ENCODE measurements around the gene MAP4K4. TPM values are rescaled to one million over a fixed set of nuclear protein-coding genes. Genes with fewer than 3 reads are reported as not detected.
"Not testable (repeated sequence)": the region's sequence is repeated elsewhere in the genome, so short reads cannot be mapped to it uniquely, and the experiment has no call there.

The MAP4K4 gene
- total and polyA plus RNA-seq, 7 experiments from 2014 or later: 13.6 to 138 (median 121) TPM

- Mint-ChIP-seq H3K36me3 (peaks cover 0 to 11% (median 0%) of the 10 kb centered on the region in 5 donors), H3K4me1 (peaks cover 73 to 98% (median 93%) of the 10 kb centered on the region in 7 donors), H3K4me3 (peak overlapping the region in 9 of 10 donors; percentile 34 to 81 (median 72)), H3K27ac (peak overlapping the region in 5 of 9 donors; percentile 50 to 86 (median 74)), H3K9me3 (no peaks in the 10 kb centered on the region), H3K27me3 (no peaks in the 10 kb centered on the region)
- Histone ChIP-seq H3K27ac (ENCODE audit: low read depth, low read length) (no peak overlapping the region), H3K9me3 (ENCODE audit: control insufficient read depth in 2 of 3, low read length in 3 of 3) (no peaks in the 10 kb centered on the region), H3K4me1 (ENCODE audit: control insufficient read depth in 2 of 2, insufficient read depth in 2 of 2, low read length in 2 of 2) (peaks cover 17 to 74% of the 10 kb centered on the region in 2 donors), H3K4me3 (ENCODE audit: low read length) (no peak overlapping the region), H3K36me3 (ENCODE audit: control insufficient read depth in 2 of 3, insufficient read depth in 3 of 3, low read length in 3 of 3) (no peaks in the 10 kb centered on the region), H3K27me3 (ENCODE audit: control insufficient read depth in 2 of 2, insufficient read depth in 2 of 2, low read length in 2 of 2) (no peaks in the 10 kb centered on the region)
- ChIA-PET POLR2A (interaction anchor here (1.9 kb wide), 1 partner anchor 72 kb away, joined by 5 read pairs; no protein-coding TSS in a partner anchor), CTCF (interaction anchor here (0.7 to 1.8 kb wide), 3 partner anchors 11 to 357 kb away, joined by 3 to 6 read pairs (median 3); no protein-coding TSS in a partner anchor)
- no peak for DNase-seq
- no peak for ATAC-seq
- intact Hi-C loops (cut with micrococcal nuclease): loop anchor here in 1 of 2 donors (2.0 kb wide), 1 partner anchor 75 kb away; the partner anchor contains the start of gene MAP4K4
Measured at GRCh38 chr2:101771910-101772321, 74.4 kb downstream of the MAP4K4 start.

- Histone ChIP-seq H3K4me1 (ENCODE audit: control insufficient read depth in 2 of 2, insufficient read depth in 2 of 2, low read length in 2 of 2) (peaks cover 9 to 76% of the 10 kb centered on the region in 2 donors), H3K27ac (ENCODE audit: low read depth, low read length) (no peak overlapping the region), H3K9me3 (ENCODE audit: control insufficient read depth in 2 of 3, low read length in 3 of 3) (no peaks in the 10 kb centered on the region), H3K27me3 (ENCODE audit: control insufficient read depth in 2 of 2, insufficient read depth in 2 of 2, low read length in 2 of 2) (no peaks in the 10 kb centered on the region), H3K36me3 (ENCODE audit: control insufficient read depth in 2 of 3, insufficient read depth in 3 of 3, low read length in 3 of 3) (no peaks in the 10 kb centered on the region), H3K4me3 (ENCODE audit: low read length) (no peak overlapping the region)
- H3K4me3 Mint-ChIP-seq: peak overlapping the region; percentile 15 to 81 (median 68)
- H3K27me3 Mint-ChIP-seq: no peaks in the 10 kb centered on the region
- H3K4me1 Mint-ChIP-seq: peaks cover 71 to 98% (median 93%) of the 10 kb centered on the region in 7 donors
- ATAC-seq: no peak
- H3K36me3 Mint-ChIP-seq: peaks cover 0 to 11% (median 0%) of the 10 kb centered on the region in 5 donors
- ChIA-PET POLR2A (interaction anchor here (1.0 kb wide), 1 partner anchor 9 kb away, joined by 3 read pairs; no protein-coding TSS in a partner anchor), CTCF (no interaction called here)
- peak overlapping the region in 7 of 9 donors; percentile 7 to 82 (median 70) for H3K27ac Mint-ChIP-seq
- H3K9me3 Mint-ChIP-seq: peaks cover 0 to 1% (median 0%) of the 10 kb centered on the region in 11 donors
- peak in 3 of 9 donors; percentile 21 to 31 (median 26) for DNase-seq
- intact Hi-C loops (cut with micrococcal nuclease): no loop called here
Measured at GRCh38 chr2:101773137-101773536, 75.6 kb downstream of the MAP4K4 start.

- H3K36me3 Mint-ChIP-seq: peaks cover 0 to 11% (median 0%) of the 10 kb centered on the region in 5 donors
- ATAC-seq; H3K9me3 ChIP-seq (ENCODE audit: control insufficient read depth in 2 of 3, low read length in 3 of 3); CTCF ChIA-PET; H3K27me3 ChIP-seq (ENCODE audit: control insufficient read depth in 2 of 2, insufficient read depth in 2 of 2, low read length in 2 of 2); DNase-seq; H3K4me3 ChIP-seq (ENCODE audit: low read length); H3K27ac ChIP-seq (ENCODE audit: low read depth, low read length); H3K27me3 Mint-ChIP-seq; H3K36me3 ChIP-seq (ENCODE audit: control insufficient read depth in 2 of 3, insufficient read depth in 3 of 3, low read length in 3 of 3); H3K9me3 Mint-ChIP-seq: not testable (repeated sequence)
- H3K4me1 ChIP-seq (ENCODE audit: control insufficient read depth in 2 of 2, insufficient read depth in 2 of 2, low read length in 2 of 2): peaks cover 13 to 77% of the 10 kb centered on the region in 2 donors
- POLR2A ChIA-PET: interaction anchor here (1.0 kb wide), 1 partner anchor 10 kb away, joined by 3 read pairs; no protein-coding TSS in a partner anchor
- intact Hi-C loops (cut with micrococcal nuclease): loop anchor here in 1 of 2 donors (2.0 kb wide), 1 partner anchor 15 kb away; no protein-coding TSS in a partner anchor
- peaks cover 70 to 98% (median 93%) of the 10 kb centered on the region in 7 donors for H3K4me1 Mint-ChIP-seq
- H3K4me3 Mint-ChIP-seq: peak overlapping the region in 8 of 10 donors; percentile 29 to 72 (median 53)
- peak overlapping the region in 4 of 9 donors; percentile 10 to 55 (median 35) for H3K27ac Mint-ChIP-seq
Measured at GRCh38 chr2:101773961-101774360, 76.5 kb downstream of the MAP4K4 start.

GRCh38 chr2:101775092-101775491 is 77.6 kb downstream of the MAP4K4 start:
- Mint-ChIP-seq H3K4me3 (peak overlapping the region in 7 of 10 donors; percentile 7 to 63 (median 49)), H3K4me1 (peaks cover 73 to 98% (median 93%) of the 10 kb centered on the region in 7 donors), H3K36me3 (peaks cover 0 to 10% (median 0%) of the 10 kb centered on the region in 5 donors), H3K27me3 (no peaks in the 10 kb centered on the region), H3K9me3 (peaks cover 0 to 1% (median 0%) of the 10 kb centered on the region in 11 donors), H3K27ac (peak overlapping the region in 5 of 9 donors; percentile 7 to 67 (median 59))
- intact Hi-C loops (cut with micrococcal nuclease): loop anchor here in 1 of 2 donors (2.0 to 5.0 kb wide), 2 partner anchors 14 to 33 kb away; no protein-coding TSS in a partner anchor
- no peak overlapping the region for H3K4me3 ChIP-seq (ENCODE audit: low read length)
- H3K27ac ChIP-seq (ENCODE audit: low read depth, low read length): no peak overlapping the region
- no peaks in the 10 kb centered on the region for H3K36me3 ChIP-seq (ENCODE audit: control insufficient read depth in 2 of 3, insufficient read depth in 3 of 3, low read length in 3 of 3)
- ChIA-PET POLR2A (no interaction called here), CTCF (no interaction called here)
- no peak for DNase-seq
- H3K4me1 ChIP-seq (ENCODE audit: control insufficient read depth in 2 of 2, insufficient read depth in 2 of 2, low read length in 2 of 2): peaks cover 13 to 89% of the 10 kb centered on the region in 2 donors
- H3K9me3 ChIP-seq (ENCODE audit: control insufficient read depth in 2 of 3, low read length in 3 of 3): no peaks in the 10 kb centered on the region
- H3K27me3 ChIP-seq (ENCODE audit: control insufficient read depth in 2 of 2, insufficient read depth in 2 of 2, low read length in 2 of 2): no peaks in the 10 kb centered on the region
- ATAC-seq: no peak

- Histone ChIP-seq H3K36me3 (ENCODE audit: control insufficient read depth in 2 of 3, insufficient read depth in 3 of 3, low read length in 3 of 3) (no peaks in the 10 kb centered on the region), H3K4me1 (ENCODE audit: control insufficient read depth in 2 of 2, insufficient read depth in 2 of 2, low read length in 2 of 2) (peaks cover 13 to 89% of the 10 kb centered on the region in 2 donors), H3K27me3 (ENCODE audit: control insufficient read depth in 2 of 2, insufficient read depth in 2 of 2, low read length in 2 of 2) (no peaks in the 10 kb centered on the region), H3K4me3 (ENCODE audit: low read length) (no peak overlapping the region), H3K27ac (ENCODE audit: low read depth, low read length) (no peak overlapping the region), H3K9me3 (ENCODE audit: control insufficient read depth in 2 of 3, low read length in 3 of 3) (no peaks in the 10 kb centered on the region)
- Mint-ChIP-seq H3K27me3 (no peaks in the 10 kb centered on the region), H3K4me1 (peaks cover 74 to 100% (median 96%) of the 10 kb centered on the region in 7 donors), H3K4me3 (peak overlapping the region in 4 of 10 donors; percentile 7 to 63 (median 29)), H3K9me3 (peaks cover 0 to 1% (median 0%) of the 10 kb centered on the region in 11 donors), H3K27ac (peak overlapping the region in 5 of 9 donors; percentile 7 to 66 (median 16)), H3K36me3 (peaks cover 0 to 10% (median 0%) of the 10 kb centered on the region in 5 donors)
- intact Hi-C loops (cut with micrococcal nuclease): loop anchor here in 1 of 2 donors (2.0 to 5.0 kb wide), 2 partner anchors 13 to 33 kb away; no protein-coding TSS in a partner anchor
- DNase-seq (no peak), ATAC-seq (no peak)
- ChIA-PET CTCF (no interaction called here), POLR2A (interaction anchor here (0.9 kb wide), 1 partner anchor 9 kb away, joined by 4 read pairs; no protein-coding TSS in a partner anchor)
Measured at GRCh38 chr2:101775636-101776035, 78.1 kb downstream of the MAP4K4 start.

GRCh38 chr2:101776172-101777043 is 78.9 kb downstream of the MAP4K4 start:
- Mint-ChIP-seq H3K27me3 (no peaks in the 10 kb centered on the region), H3K9me3 (peaks cover 0 to 1% (median 0%) of the 10 kb centered on the region in 11 donors), H3K4me1 (peaks cover 72 to 100% (median 96%) of the 10 kb centered on the region in 7 donors), H3K36me3 (peaks cover 0 to 12% (median 0%) of the 10 kb centered on the region in 5 donors), H3K4me3 (peak overlapping the region in 1 of 10 donors; percentile 63), H3K27ac (peak overlapping the region in 2 of 9 donors; percentile 66 to 87)
- Histone ChIP-seq H3K36me3 (ENCODE audit: control insufficient read depth in 2 of 3, insufficient read depth in 3 of 3, low read length in 3 of 3) (no peaks in the 10 kb centered on the region), H3K9me3 (ENCODE audit: control insufficient read depth in 2 of 3, low read length in 3 of 3) (no peaks in the 10 kb centered on the region), H3K4me3 (ENCODE audit: low read length) (no peak overlapping the region), H3K4me1 (ENCODE audit: control insufficient read depth in 2 of 2, insufficient read depth in 2 of 2, low read length in 2 of 2) (peaks cover 13 to 88% of the 10 kb centered on the region in 2 donors), H3K27ac (ENCODE audit: low read depth, low read length) (no peak overlapping the region), H3K27me3 (ENCODE audit: control insufficient read depth in 2 of 2, insufficient read depth in 2 of 2, low read length in 2 of 2) (no peaks in the 10 kb centered on the region)
- ChIA-PET POLR2A (interaction anchor here (0.9 kb wide), 1 partner anchor 9 kb away, joined by 4 read pairs; no protein-coding TSS in a partner anchor), CTCF (interaction anchor here (0.6 to 0.8 kb wide), 3 partner anchors 8 to 204 kb away, joined by 3 to 4 read pairs (median 3); no protein-coding TSS in a partner anchor)
- intact Hi-C loops (cut with micrococcal nuclease): loop anchor here in 1 of 2 donors (5.0 kb wide), 1 partner anchor 34 kb away; no protein-coding TSS in a partner anchor
- no peak for ATAC-seq
- DNase-seq: no peak
